ENCODE results near the gene SLC25A53.
A peak's percentile ranks its signal among the peaks of the same experiment; 100 is the strongest.

DNA sequence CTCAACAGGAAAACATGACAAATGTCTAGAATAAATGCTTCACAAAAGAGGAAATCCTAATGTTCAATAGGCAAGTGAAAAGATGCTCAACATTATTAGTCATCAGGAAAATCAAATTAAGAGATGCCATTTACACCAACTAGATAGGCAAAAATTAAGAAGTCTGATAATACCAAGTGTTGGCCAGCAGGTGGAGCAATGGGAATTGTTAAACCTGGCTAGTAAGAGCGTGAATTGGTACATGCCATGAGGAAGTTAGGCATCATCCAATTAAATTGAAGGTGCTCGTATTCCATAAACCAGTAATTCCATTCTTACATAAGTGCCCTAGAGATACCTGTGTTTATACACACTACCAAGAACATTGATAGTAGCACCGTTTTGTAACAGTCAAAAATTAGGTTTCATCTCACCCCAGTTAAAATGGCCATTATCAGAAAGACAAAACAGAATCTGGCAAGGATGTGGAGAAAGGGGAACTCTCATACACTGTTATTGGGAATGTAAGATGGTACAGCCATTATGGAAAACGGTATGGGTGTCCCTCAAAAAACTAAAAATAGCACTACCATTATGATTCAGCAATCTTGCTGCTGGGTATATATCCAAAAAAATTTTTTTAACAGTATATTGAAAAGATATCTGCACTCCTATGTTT is 58.5 kb downstream of the SLC25A53 start:
- TF ChIP-seq, protein P1, sequence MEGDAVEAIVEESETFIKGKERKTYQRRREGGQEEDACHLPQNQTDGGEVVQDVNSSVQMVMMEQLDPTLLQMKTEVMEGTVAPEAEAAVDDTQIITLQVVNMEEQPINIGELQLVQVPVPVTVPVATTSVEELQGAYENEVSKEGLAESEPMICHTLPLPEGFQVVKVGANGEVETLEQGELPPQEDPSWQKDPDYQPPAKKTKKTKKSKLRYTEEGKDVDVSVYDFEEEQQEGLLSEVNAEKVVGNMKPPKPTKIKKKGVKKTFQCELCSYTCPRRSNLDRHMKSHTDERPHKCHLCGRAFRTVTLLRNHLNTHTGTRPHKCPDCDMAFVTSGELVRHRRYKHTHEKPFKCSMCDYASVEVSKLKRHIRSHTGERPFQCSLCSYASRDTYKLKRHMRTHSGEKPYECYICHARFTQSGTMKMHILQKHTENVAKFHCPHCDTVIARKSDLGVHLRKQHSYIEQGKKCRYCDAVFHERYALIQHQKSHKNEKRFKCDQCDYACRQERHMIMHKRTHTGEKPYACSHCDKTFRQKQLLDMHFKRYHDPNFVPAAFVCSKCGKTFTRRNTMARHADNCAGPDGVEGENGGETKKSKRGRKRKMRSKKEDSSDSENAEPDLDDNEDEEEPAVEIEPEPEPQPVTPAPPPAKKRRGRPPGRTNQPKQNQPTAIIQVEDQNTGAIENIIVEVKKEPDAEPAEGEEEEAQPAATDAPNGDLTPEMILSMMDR (conservative IDR thresholded peaks at IDR 0.05; ENCODE audit: low read length) = peak; percentile 77
- TF ChIP-seq EZH2phosphoT487 (IDR thresholded peaks at IDR 0.05; ENCODE audit: borderline replicate concordance, low read depth, low read length) = no peak
